Measurements from ENCODE around the gene ERFL. TPM values are rescaled to one million over a fixed set of nuclear protein-coding genes. Genes with fewer than 3 reads are reported as not detected.

ERFL gene
- total and polyA plus RNA-seq, 2 of the 4 experiments (the other 2 are of a cell fraction), result not detected

DNA sequence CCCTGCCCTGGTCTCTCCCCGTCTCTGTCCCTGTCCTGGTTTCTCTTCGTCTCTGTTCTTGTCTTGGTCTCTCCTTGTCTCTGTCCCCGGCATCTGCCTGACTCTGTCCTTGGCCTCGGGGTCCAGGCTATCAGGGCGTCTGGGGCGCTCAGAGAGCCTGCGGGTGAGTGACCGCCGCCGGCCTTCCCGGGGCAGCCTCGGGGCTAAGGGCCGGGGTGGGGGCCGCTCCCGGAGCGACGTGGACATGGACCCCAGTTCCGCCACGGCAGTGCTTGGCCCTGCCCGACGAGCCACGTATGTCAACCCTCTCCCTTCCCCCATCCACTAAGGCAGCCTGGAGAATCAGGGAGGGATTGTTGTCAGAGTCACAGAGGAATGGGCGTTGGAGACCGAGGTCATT is 30.4 kb downstream of the ERFL start:
- H3K4me1 ChIP-seq (ENCODE audit: control insufficient read depth, insufficient read depth, low read length), result no peaks in the 10 kb centered on the region
- no peak overlapping the region for H2AK5ac ChIP-seq (ENCODE audit: low read depth, low read length)
- H4K20me1 ChIP-seq (ENCODE audit: insufficient read depth, low read length), result no peaks in the 10 kb centered on the region; the same call in 1 of the 2 replicates
- H3K4ac ChIP-seq (ENCODE audit: low read depth, low read length), result no peak overlapping the region
- H2AK9ac ChIP-seq (replicated peaks; ENCODE audit: low read depth, low read length, poor library complexity), result no peak overlapping the region
- H3K9ac ChIP-seq (ENCODE audit: low read depth, low read length), result no peak overlapping the region
- ChIA-PET CTCF (no interaction called here), POLR2A (ENCODE audit: unreplicated experiment) (no interaction called here)
- no peak overlapping the region for H3K4me3 ChIP-seq (ENCODE audit: insufficient read depth, low read depth, low read length)
- no peak overlapping the region for H2BK20ac ChIP-seq (ENCODE audit: low read depth, low read length)
- H2AFZ ChIP-seq (replicated peaks; ENCODE audit: low read length, poor library complexity), result no peak overlapping the region
- no peaks in the 10 kb centered on the region for H3K9me3 ChIP-seq (ENCODE audit: control insufficient read depth, insufficient read depth, low read length)
- intact Hi-C loops (cut with micrococcal nuclease), result no loop called here
- dilution Hi-C loops (cut with HindIII; ENCODE audit: low sequenced_read_pairs, unreplicated experiment), result no loop called here
- no peak overlapping the region for H2BK120ac ChIP-seq (ENCODE audit: low read depth, low read length)
- WGBS, 2 experiments (ENCODE audit: extremely low coverage in 2 of 2, insufficient read length in 1 of 2), result 93% methylated on average over 9 of the region's 24 CpGs; no CpG with 5 or more reads in 1 of the 2 experiments
- H3K27ac ChIP-seq (ENCODE audit: insufficient read depth, low read length), result no peak overlapping the region
- ATAC-seq (ENCODE audit: low read depth) (no peak), DNase-seq (no peak)
- no peak overlapping the region for H4K91ac ChIP-seq (ENCODE audit: insufficient read depth, low read depth, low read length)
- H3K4me2 ChIP-seq (ENCODE audit: low read depth, low read length), result no peak overlapping the region
- H3K79me1 ChIP-seq (ENCODE audit: low read depth in 1 of 2, low read length in 2 of 2), result peaks cover 0 to 3% of the 10 kb centered on the region in 2 experiments; a peak in 3 of 4 replicates
- H3K18ac ChIP-seq (ENCODE audit: low read depth, low read length), result no peak overlapping the region
- H2BK5ac ChIP-seq (ENCODE audit: low read depth, low read length, poor library complexity, severe bottlenecking), result no peak overlapping the region
- H2BK15ac ChIP-seq (ENCODE audit: low read depth, low read length), result no peak overlapping the region
- no peaks in the 10 kb centered on the region for H3K9me1 ChIP-seq (ENCODE audit: insufficient read depth, low read length)
- no peak overlapping the region for H3K56ac ChIP-seq (ENCODE audit: extremely low read depth, insufficient read depth, low read length)
- TF ChIP-seq, protein P1, sequence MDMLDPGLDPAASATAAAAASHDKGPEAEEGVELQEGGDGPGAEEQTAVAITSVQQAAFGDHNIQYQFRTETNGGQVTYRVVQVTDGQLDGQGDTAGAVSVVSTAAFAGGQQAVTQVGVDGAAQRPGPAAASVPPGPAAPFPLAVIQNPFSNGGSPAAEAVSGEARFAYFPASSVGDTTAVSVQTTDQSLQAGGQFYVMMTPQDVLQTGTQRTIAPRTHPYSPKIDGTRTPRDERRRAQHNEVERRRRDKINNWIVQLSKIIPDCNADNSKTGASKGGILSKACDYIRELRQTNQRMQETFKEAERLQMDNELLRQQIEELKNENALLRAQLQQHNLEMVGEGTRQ (IDR thresholded peaks at IDR 0.05; ENCODE audit: low read depth, low read length), result no peak
- TF ChIP-seq MXI1 (IDR thresholded peaks at IDR 0.05; ENCODE audit: borderline replicate concordance, low read depth, low read length) (no peak), MAFK (IDR thresholded peaks at IDR 0.05; ENCODE audit: low read depth, low read length) (no peak), SMC3 (IDR thresholded peaks at IDR 0.05; ENCODE audit: low read depth, low read length) (no peak), MAZ (IDR thresholded peaks at IDR 0.05; ENCODE audit: borderline replicate concordance, low read depth, low read length) (no peak), POLR2A (IDR thresholded peaks at IDR 0.05; ENCODE audit: low read depth, low read length) (no peak), RAD21 (IDR thresholded peaks at IDR 0.05; ENCODE audit: low read length) (no peak), NFE2L2 (IDR thresholded peaks at IDR 0.05; ENCODE audit: low read depth, low read length) (no peak), BHLHE40 (IDR thresholded peaks at IDR 0.05; ENCODE audit: low read depth, low read length) (no peak), RCOR1 (IDR thresholded peaks at IDR 0.05; ENCODE audit: insufficient replicate concordance, low read length) (no peak), FOS (IDR thresholded peaks at IDR 0.05; ENCODE audit: low read depth, low read length) (no peak)
- TF ChIP-seq, protein P2, sequence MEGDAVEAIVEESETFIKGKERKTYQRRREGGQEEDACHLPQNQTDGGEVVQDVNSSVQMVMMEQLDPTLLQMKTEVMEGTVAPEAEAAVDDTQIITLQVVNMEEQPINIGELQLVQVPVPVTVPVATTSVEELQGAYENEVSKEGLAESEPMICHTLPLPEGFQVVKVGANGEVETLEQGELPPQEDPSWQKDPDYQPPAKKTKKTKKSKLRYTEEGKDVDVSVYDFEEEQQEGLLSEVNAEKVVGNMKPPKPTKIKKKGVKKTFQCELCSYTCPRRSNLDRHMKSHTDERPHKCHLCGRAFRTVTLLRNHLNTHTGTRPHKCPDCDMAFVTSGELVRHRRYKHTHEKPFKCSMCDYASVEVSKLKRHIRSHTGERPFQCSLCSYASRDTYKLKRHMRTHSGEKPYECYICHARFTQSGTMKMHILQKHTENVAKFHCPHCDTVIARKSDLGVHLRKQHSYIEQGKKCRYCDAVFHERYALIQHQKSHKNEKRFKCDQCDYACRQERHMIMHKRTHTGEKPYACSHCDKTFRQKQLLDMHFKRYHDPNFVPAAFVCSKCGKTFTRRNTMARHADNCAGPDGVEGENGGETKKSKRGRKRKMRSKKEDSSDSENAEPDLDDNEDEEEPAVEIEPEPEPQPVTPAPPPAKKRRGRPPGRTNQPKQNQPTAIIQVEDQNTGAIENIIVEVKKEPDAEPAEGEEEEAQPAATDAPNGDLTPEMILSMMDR (conservative IDR thresholded peaks at IDR 0.05; ENCODE audit: low read depth, low read length), result no peak
- TF ChIP-seq, protein P3, sequence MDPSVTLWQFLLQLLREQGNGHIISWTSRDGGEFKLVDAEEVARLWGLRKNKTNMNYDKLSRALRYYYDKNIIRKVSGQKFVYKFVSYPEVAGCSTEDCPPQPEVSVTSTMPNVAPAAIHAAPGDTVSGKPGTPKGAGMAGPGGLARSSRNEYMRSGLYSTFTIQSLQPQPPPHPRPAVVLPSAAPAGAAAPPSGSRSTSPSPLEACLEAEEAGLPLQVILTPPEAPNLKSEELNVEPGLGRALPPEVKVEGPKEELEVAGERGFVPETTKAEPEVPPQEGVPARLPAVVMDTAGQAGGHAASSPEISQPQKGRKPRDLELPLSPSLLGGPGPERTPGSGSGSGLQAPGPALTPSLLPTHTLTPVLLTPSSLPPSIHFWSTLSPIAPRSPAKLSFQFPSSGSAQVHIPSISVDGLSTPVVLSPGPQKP (IDR thresholded peaks at IDR 0.05; ENCODE audit: borderline replicate concordance, low read depth, low read length), result no peak
- no peak overlapping the region for H3K14ac ChIP-seq (replicated peaks; ENCODE audit: low read depth, low read length)
- in situ Hi-C loops (cut with MboI; ENCODE audit: low sequenced_read_pairs), result no loop called here
- no peaks in the 10 kb centered on the region for H3K27me3 ChIP-seq (ENCODE audit: control insufficient read depth, insufficient read depth, low read length)
- no peak overlapping the region for H3K23ac ChIP-seq (ENCODE audit: low read depth, low read length)
- H4K8ac ChIP-seq (ENCODE audit: low read depth in 2 of 2, low read length in 2 of 2), result no peak overlapping the region
- peaks cover 57% of the 10 kb centered on the region for H3K36me3 ChIP-seq (ENCODE audit: control insufficient read depth, insufficient read depth, low read length)
- BruUV-seq (replicated peaks), result no TSS peak
- no peak overlapping the region for H4K5ac ChIP-seq (ENCODE audit: low read depth, low read length)

All from IMR-90 (cell line).